NB4 (cell line): ENCODE measurements around the gene CDH13.

ENCODE experiments used
- MAX ChIP-seq: IDR thresholded peaks from 2 replicates; pipeline ENCODE4 v1.6.1; 2011; ENCODE audit warnings: low read depth, low read length
- POLR2A ChIP-seq: IDR thresholded peaks from 2 replicates; pipeline ENCODE4 v1.6.1; 2011; ENCODE audit warnings: mild to moderate bottlenecking; ENCODE audit not compliant: insufficient read length; ENCODE audit errors: extremely low read depth
- TF ChIP-seq, protein P1 (sequence below): IDR thresholded peaks from one replicate; pipeline ENCODE4 v1.5.1; 2012; ENCODE audit warnings: low read depth, low read length

DNA sequence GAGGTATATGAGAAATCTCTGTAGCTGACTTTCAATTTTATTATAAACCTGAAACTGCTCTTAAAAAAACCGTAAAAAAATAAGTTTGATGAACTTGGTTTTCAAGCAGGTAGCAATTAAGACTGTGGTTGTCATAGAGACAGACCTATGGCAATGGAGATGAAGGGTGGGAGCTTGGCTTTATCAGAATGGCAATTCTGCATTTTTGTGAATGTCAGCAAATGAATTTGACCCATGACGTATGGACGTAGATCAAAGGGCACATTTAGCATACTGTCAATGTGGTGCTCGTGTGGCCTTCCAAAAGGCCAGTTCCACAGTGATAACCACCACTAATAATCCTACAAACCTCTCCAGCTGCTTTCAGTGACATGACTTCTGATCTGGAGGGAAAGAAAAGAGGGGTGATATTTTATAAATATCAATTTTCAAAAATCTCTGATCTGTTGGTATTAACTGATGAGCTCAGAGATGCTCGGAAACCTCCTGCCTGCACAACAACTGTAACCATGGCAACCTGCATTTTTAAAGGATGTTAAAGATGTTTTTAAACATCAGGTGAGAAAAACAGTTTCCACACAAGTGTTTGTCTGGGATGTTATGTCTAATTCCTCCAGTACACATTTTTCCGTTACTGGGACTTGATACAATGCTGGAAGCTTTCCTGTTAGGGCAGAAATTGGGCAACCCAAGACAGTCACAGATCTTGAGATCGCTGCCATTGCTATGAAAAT is 533.7 kb downstream of the CDH13 start:
- no peak for TF ChIP-seq MAX
- TF ChIP-seq, protein P1, sequence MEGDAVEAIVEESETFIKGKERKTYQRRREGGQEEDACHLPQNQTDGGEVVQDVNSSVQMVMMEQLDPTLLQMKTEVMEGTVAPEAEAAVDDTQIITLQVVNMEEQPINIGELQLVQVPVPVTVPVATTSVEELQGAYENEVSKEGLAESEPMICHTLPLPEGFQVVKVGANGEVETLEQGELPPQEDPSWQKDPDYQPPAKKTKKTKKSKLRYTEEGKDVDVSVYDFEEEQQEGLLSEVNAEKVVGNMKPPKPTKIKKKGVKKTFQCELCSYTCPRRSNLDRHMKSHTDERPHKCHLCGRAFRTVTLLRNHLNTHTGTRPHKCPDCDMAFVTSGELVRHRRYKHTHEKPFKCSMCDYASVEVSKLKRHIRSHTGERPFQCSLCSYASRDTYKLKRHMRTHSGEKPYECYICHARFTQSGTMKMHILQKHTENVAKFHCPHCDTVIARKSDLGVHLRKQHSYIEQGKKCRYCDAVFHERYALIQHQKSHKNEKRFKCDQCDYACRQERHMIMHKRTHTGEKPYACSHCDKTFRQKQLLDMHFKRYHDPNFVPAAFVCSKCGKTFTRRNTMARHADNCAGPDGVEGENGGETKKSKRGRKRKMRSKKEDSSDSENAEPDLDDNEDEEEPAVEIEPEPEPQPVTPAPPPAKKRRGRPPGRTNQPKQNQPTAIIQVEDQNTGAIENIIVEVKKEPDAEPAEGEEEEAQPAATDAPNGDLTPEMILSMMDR, result no peak
- TF ChIP-seq POLR2A, result no peak
